Stimulated activated CD8-positive, alpha-beta memory T cell treated with anti-CD3 and anti-CD28 coated beads, Interleukin-7, amount 100 ng/mL, for 1 hour (primary cell): ENCODE results near the gene TPCN1.

Experiments
- DNase-seq, 2 donors: peaks; one replicate each; pipeline ENCODE4 v3.0.0-alpha.2; 2020; ENCODE audit warnings: low read depth in 2 of 2

The TPCN1 gene

GRCh38 chr12:113241191-113242025 is 20.1 kb downstream of the TPCN1 start:
- DNase-seq, result no peak

GRCh38 chr12:113242026-113242418 is 20.8 kb downstream of the TPCN1 start:
- DNase-seq, result no peak

- no peak for DNase-seq
These were observed 21.3 kb downstream of the TPCN1 start for GRCh38 chr12:113242560-113242959.

GRCh38 chr12:113244047-113244460 is 22.8 kb downstream of the TPCN1 start:
- no peak for DNase-seq

GRCh38 chr12:113244478-113244958 is 23.3 kb downstream of the TPCN1 start:
- no peak for DNase-seq

GRCh38 chr12:113245695-113246477 is 24.6 kb downstream of the TPCN1 start:
- no peak for DNase-seq

GRCh38 chr12:113246478-113247122 is 25.3 kb downstream of the TPCN1 start:
- no peak for DNase-seq

GRCh38 chr12:113247123-113248050 is 26.1 kb downstream of the TPCN1 start:
- no peak for DNase-seq

- no peak for DNase-seq
These were observed 27.0 kb downstream of the TPCN1 start for GRCh38 chr12:113248051-113248825.

GRCh38 chr12:113248842-113249435 is 27.7 kb downstream of the TPCN1 start:
- no peak for DNase-seq

- no peak for DNase-seq
These were observed 28.3 kb downstream of the TPCN1 start for GRCh38 chr12:113249546-113249945.

GRCh38 chr12:113250045-113250444 is 28.8 kb downstream of the TPCN1 start:
- no peak for DNase-seq

- no peak for DNase-seq
These were observed 30.3 kb downstream of the TPCN1 start for GRCh38 chr12:113251404-113252070.

- DNase-seq, result no peak
These were observed 31.2 kb downstream of the TPCN1 start for GRCh38 chr12:113252494-113252893.

GRCh38 chr12:113253532-113254285 is 32.4 kb downstream of the TPCN1 start:
- DNase-seq, result no peak

GRCh38 chr12:113254298-113254697 is 33.0 kb downstream of the TPCN1 start:
- DNase-seq, result no peak

GRCh38 chr12:113257564-113257963 is 36.3 kb downstream of the TPCN1 start:
- no peak for DNase-seq

GRCh38 chr12:113260127-113260526 is 38.9 kb downstream of the TPCN1 start:
- no peak for DNase-seq
